Neural cell (in vitro differentiated cells): ENCODE data around the gene RCVRN. TPM values are rescaled to one million over a fixed set of nuclear protein-coding genes. Genes with fewer than 3 reads are reported as not detected.

ENCODE experiments used
- H2AFZ ChIP-seq: fragments of 200-600, 300-800 bp; sonication (generic), shearing (Covaris generic); 2 replicates; pipeline ENCODE4 v1.6.0; 2014; ENCODE audit warnings: low read depth, mild to moderate bottlenecking, antibody characterized with exemption, low read length, moderate library complexity
- H3F3A ChIP-seq: fragments of 200-600 bp; shearing (Covaris generic); 2 replicates; pipeline ENCODE4 v1.6.1; 2016; ENCODE audit warnings: mild to moderate bottlenecking, moderate library complexity, mixed read lengths, antibody characterized with exemption, low read length; ENCODE audit not compliant: insufficient read depth, poor library complexity, severe bottlenecking
- H3K27ac ChIP-seq: fragments of 200-600, 300-800 bp; sonication (generic), shearing (Covaris generic); 2 replicates; pipeline ENCODE4 v1.5.1; 2014; ENCODE audit warnings: mild to moderate bottlenecking, low read length, moderate library complexity
- H3K27me3 ChIP-seq: fragments of 300-800, 200-600 bp; sonication (generic), shearing (Covaris generic); 2 replicates; pipeline ENCODE4 v1.6.0; 2014; ENCODE audit warnings: mild to moderate bottlenecking, low read depth, low read length, moderate library complexity; ENCODE audit not compliant: insufficient read depth
- H3K36me3 ChIP-seq: fragments of 300-800, 200-600 bp; sonication (generic), shearing (Covaris generic); 2 replicates; pipeline ENCODE4 v1.5.1; 2014; ENCODE audit warnings: mild to moderate bottlenecking, antibody characterized with exemption, low read length, moderate library complexity; ENCODE audit not compliant: insufficient read depth
- H3K4me2 ChIP-seq: fragments of 300-800, 200-600 bp; sonication (generic), shearing (Covaris generic); 2 replicates; pipeline ENCODE4 v1.6.0; 2014; ENCODE audit warnings: mild to moderate bottlenecking, low read length
- H3K4me3 ChIP-seq: fragments of 300-800, 200-600 bp; sonication (generic), shearing (Covaris generic); 2 replicates; pipeline ENCODE4 v1.5.1; 2014; ENCODE audit warnings: mild to moderate bottlenecking, low read length, moderate library complexity
- H3K79me2 ChIP-seq: fragments of 200-600 bp; shearing (Covaris generic); replicated peaks from 2 replicates; pipeline ENCODE4 v1.6.0; 2014; ENCODE audit warnings: mild to moderate bottlenecking, low read length, moderate library complexity; ENCODE audit not compliant: insufficient read depth
- H3K9ac ChIP-seq: fragments of 300-800, 200-600 bp; sonication (generic), shearing (Covaris generic); 2 replicates; pipeline ENCODE4 v1.6.1; 2016; ENCODE audit warnings: mild to moderate bottlenecking, low read length, mixed read lengths
- H3K9me2 ChIP-seq: fragments of 200-600 bp; shearing (Covaris generic); 2 replicates; pipeline ENCODE4 v1.6.1; 2016; ENCODE audit warnings: mild to moderate bottlenecking, low read length, mixed read lengths; ENCODE audit not compliant: insufficient read depth
- H3K9me3 ChIP-seq: fragments of 200-600, 300-800 bp; sonication (generic), shearing (Covaris generic); 2 replicates; pipeline ENCODE4 v1.6.1; 2016; ENCODE audit warnings: mild to moderate bottlenecking, mixed run types, low read length, moderate library complexity, mixed read lengths
- H4K20me1 ChIP-seq: fragments of 200-600 bp; shearing (Covaris generic); 2 replicates; pipeline ENCODE4 v1.6.1; 2016; ENCODE audit warnings: mild to moderate bottlenecking, mixed run types; ENCODE audit not compliant: insufficient read depth
- EP300 ChIP-seq: fragments of 450-650 bp; conservative IDR thresholded peaks from 2 replicates; pipeline ENCODE4 v1.6.1; 2014; ENCODE audit warnings: antibody characterized with exemption, mild to moderate bottlenecking, moderate library complexity; ENCODE audit not compliant: poor library complexity, severe bottlenecking
- EZH2 ChIP-seq: fragments of 200-600, 300-800 bp; shearing (Covaris generic), sonication (generic); IDR thresholded peaks from 2 replicates; pipeline ENCODE4 v1.6.1; 2014; ENCODE audit warnings: antibody characterized with exemption, low read length, borderline replicate concordance, mild to moderate bottlenecking; ENCODE audit not compliant: insufficient read depth, poor library complexity, severe bottlenecking
- MXI1 ChIP-seq: fragments of 450-650 bp; conservative IDR thresholded peaks from 2 replicates; pipeline ENCODE4 v1.6.1; 2014; ENCODE audit warnings: antibody characterized with exemption, mild to moderate bottlenecking; ENCODE audit not compliant: poor library complexity, severe bottlenecking
- POLR2AphosphoS5 ChIP-seq: IDR thresholded peaks from 2 replicates; pipeline ENCODE4 v1.6.1; 2012
- RAD21 ChIP-seq: fragments of 450-650 bp; conservative IDR thresholded peaks from 2 replicates; pipeline ENCODE4 v1.6.1; 2014; ENCODE audit warnings: antibody characterized with exemption, mild to moderate bottlenecking, moderate library complexity
- SMC3 ChIP-seq: fragments of 450-650 bp; conservative IDR thresholded peaks from 2 replicates; pipeline ENCODE4 v1.6.1; 2014; ENCODE audit warnings: antibody characterized with exemption, mild to moderate bottlenecking, moderate library complexity; ENCODE audit not compliant: poor library complexity
- TAF1 ChIP-seq: IDR thresholded peaks from 2 replicates; pipeline ENCODE4 v1.6.1; 2012; ENCODE audit warnings: low read depth
- polyA plus RNA-seq: library from polyadenylated mRNA; depleted of rRNA; stranded (reverse); fragments of >200 nt; gene quantifications from 2 replicates; pipeline ENCODE4 v1.2.3, GENCODE V29; 2014
- TF ChIP-seq, protein P1 (sequence below): fragments of 450-650 bp; IDR thresholded peaks from 2 replicates; pipeline ENCODE4 v1.5.1; 2014; ENCODE audit warnings: antibody characterized with exemption, mild to moderate bottlenecking, moderate library complexity; ENCODE audit not compliant: poor library complexity, severe bottlenecking
- TF ChIP-seq, protein P2 (sequence below): IDR thresholded peaks from 2 replicates; pipeline ENCODE4 v1.6.1; 2012; ENCODE audit warnings: borderline replicate concordance

Gene RCVRN
- polyA plus RNA-seq, 1 donor from 2014 or later = 1.1 TPM

DNA sequence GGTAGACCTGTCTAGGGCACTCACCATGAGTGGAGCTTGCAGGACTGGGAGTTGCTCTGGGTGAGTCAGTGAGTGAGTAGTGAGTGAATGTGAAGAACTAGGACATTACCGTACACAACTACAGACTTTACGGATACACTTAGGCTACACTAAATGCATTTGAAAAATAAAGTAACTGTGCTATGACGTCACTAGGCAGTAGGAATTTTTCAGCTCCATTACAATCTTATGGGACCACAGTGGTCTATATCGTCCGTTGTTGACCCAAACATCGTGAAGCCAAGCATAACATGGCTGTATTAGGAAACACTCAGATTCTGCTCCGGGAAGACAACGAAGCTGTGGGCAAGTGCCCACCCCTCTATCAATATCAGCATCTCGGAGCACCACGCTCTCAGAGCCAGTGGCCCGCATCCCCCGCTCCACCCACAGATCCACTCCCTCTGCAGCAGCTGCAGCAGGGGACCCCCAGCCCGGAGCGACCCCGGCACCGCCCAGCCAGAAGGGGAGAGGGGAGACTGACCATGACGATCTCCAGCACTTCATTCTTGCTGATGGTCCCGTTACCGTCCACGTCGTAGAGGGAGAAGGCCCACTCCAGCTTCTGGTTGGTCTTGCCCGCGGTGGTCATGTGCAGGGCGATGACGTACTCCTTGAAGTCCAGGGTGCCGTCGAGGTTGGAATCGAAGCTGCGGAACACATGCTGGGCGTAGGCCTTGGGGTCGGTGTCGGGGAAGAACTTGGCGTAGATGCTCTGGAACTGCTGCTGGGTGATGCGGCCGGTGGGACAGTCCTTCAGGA is 594 bp downstream of the RCVRN start:
- Histone ChIP-seq H3F3A (no peaks in the 10 kb centered on the region), H3K4me2 (no peak overlapping the region), H3K36me3 (no peaks in the 10 kb centered on the region), H3K9ac (no peak overlapping the region), H3K9me3 (no peaks in the 10 kb centered on the region), H2AFZ (no peak overlapping the region), H3K9me2 (no peaks in the 10 kb centered on the region), H3K27me3 (no peaks in the 10 kb centered on the region), H4K20me1 (no peaks in the 10 kb centered on the region), H3K79me2 (no peaks in the 10 kb centered on the region), H3K4me3 (no peak overlapping the region), H3K27ac (no peak overlapping the region)
- TF ChIP-seq EP300 = no peak
- TF ChIP-seq SMC3 = no peak
- TF ChIP-seq RAD21 = no peak
- TF ChIP-seq, protein P1, sequence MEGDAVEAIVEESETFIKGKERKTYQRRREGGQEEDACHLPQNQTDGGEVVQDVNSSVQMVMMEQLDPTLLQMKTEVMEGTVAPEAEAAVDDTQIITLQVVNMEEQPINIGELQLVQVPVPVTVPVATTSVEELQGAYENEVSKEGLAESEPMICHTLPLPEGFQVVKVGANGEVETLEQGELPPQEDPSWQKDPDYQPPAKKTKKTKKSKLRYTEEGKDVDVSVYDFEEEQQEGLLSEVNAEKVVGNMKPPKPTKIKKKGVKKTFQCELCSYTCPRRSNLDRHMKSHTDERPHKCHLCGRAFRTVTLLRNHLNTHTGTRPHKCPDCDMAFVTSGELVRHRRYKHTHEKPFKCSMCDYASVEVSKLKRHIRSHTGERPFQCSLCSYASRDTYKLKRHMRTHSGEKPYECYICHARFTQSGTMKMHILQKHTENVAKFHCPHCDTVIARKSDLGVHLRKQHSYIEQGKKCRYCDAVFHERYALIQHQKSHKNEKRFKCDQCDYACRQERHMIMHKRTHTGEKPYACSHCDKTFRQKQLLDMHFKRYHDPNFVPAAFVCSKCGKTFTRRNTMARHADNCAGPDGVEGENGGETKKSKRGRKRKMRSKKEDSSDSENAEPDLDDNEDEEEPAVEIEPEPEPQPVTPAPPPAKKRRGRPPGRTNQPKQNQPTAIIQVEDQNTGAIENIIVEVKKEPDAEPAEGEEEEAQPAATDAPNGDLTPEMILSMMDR = no peak
- TF ChIP-seq POLR2AphosphoS5 = no peak
- TF ChIP-seq EZH2 = no peak
- TF ChIP-seq TAF1 = no peak
- TF ChIP-seq, protein P2, sequence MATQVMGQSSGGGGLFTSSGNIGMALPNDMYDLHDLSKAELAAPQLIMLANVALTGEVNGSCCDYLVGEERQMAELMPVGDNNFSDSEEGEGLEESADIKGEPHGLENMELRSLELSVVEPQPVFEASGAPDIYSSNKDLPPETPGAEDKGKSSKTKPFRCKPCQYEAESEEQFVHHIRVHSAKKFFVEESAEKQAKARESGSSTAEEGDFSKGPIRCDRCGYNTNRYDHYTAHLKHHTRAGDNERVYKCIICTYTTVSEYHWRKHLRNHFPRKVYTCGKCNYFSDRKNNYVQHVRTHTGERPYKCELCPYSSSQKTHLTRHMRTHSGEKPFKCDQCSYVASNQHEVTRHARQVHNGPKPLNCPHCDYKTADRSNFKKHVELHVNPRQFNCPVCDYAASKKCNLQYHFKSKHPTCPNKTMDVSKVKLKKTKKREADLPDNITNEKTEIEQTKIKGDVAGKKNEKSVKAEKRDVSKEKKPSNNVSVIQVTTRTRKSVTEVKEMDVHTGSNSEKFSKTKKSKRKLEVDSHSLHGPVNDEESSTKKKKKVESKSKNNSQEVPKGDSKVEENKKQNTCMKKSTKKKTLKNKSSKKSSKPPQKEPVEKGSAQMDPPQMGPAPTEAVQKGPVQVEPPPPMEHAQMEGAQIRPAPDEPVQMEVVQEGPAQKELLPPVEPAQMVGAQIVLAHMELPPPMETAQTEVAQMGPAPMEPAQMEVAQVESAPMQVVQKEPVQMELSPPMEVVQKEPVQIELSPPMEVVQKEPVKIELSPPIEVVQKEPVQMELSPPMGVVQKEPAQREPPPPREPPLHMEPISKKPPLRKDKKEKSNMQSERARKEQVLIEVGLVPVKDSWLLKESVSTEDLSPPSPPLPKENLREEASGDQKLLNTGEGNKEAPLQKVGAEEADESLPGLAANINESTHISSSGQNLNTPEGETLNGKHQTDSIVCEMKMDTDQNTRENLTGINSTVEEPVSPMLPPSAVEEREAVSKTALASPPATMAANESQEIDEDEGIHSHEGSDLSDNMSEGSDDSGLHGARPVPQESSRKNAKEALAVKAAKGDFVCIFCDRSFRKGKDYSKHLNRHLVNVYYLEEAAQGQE = no peak
- TF ChIP-seq MXI1 = no peak

DNA sequence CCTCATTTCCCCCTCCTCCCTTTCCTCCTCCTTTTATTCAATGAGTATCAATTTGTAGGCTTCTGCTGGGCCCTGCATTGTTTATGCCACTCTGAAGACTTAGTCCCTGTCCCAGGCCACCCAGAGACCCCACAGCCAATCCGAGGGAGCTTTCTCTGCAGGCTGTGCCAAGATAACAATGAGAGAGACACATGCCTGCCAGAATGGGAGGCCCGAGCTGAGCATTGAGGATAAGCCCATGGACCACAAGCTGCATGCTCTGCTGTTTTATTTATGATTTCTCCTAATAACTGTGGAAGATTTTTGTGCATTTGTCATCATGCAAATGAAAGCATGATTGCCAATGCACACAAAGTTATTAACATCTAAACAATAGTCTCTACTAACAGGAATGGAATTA is 3.0 kb downstream of the RCVRN start:
- Histone ChIP-seq H3K27ac (no peak overlapping the region), H3K79me2 (no peaks in the 10 kb centered on the region), H3K36me3 (no peaks in the 10 kb centered on the region), H2AFZ (no peak overlapping the region), H3K9ac (no peak overlapping the region), H3K4me3 (no peak overlapping the region), H3K27me3 (no peaks in the 10 kb centered on the region), H3K9me2 (no peaks in the 10 kb centered on the region), H3K9me3 (no peaks in the 10 kb centered on the region), H3F3A (no peaks in the 10 kb centered on the region), H3K4me2 (no peak overlapping the region), H4K20me1 (no peaks in the 10 kb centered on the region)
- no peak for TF ChIP-seq MXI1
- TF ChIP-seq EZH2 = no peak
- no peak for TF ChIP-seq TAF1
- no peak for TF ChIP-seq RAD21
- no peak for TF ChIP-seq SMC3
- TF ChIP-seq, protein P1 = no peak
- TF ChIP-seq, protein P2 = no peak
